GM12873 (cell line): Measurements from ENCODE around the gene RGS7.

Source experiments
- CTCF ChIP-seq: IDR thresholded peaks from 2 replicates; pipeline ENCODE4 v1.5.1; 2012; ENCODE audit warnings: low read depth, mild to moderate bottlenecking, moderate library complexity, low read length, control low read depth; ENCODE audit not compliant: insufficient read depth; ENCODE audit errors: missing control alignments

Gene RGS7

GRCh38 chr1:241311056-241311746, 45.8 kb downstream of the RGS7 start:
- no peak for TF ChIP-seq CTCF

DNA sequence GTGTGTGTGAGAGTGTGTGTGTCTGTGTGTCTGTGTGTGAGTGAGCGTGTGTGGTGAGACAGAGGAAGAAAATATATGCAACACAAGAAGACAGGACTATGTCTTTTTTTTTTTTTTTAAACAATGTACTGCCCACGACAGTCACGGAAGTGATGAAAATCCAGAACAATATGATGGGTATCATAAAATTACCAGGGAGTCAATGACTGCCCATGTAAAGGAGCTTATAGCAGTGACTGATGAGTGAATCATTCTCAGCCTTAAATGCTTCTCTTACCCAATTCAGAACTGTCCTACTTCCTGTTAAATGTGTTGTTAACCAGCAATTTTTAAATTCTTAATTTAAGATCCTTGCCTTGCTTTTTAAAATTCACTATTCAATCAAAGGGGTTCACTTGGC, 46.6 kb downstream of the RGS7 start:
- TF ChIP-seq CTCF = no peak

- TF ChIP-seq CTCF = no peak
Observed at GRCh38 chr1:241309651-241310050, 47.4 kb downstream of the RGS7 start.

GRCh38 chr1:241308471-241308870, 48.5 kb downstream of the RGS7 start:
- TF ChIP-seq CTCF = no peak

DNA sequence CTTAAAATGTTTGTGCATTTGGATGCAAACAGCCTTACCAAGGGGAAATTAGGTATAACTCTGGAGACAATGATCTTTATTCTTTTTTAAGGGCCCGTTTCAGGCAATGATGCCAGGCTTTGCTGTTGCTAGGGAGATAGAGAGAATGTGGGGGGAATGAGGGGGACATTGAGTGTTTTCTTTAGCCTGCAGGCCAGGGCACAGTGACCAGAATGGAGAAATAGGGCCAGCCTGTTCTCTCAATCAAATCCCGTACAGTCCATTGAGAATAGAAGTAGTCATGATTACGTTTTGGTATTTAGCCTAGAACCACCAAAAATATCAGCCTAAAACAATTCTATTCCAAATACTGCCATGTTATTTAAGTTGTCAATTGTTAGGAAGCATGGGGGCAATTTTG, 49.0 kb downstream of the RGS7 start:
- TF ChIP-seq CTCF = no peak

DNA sequence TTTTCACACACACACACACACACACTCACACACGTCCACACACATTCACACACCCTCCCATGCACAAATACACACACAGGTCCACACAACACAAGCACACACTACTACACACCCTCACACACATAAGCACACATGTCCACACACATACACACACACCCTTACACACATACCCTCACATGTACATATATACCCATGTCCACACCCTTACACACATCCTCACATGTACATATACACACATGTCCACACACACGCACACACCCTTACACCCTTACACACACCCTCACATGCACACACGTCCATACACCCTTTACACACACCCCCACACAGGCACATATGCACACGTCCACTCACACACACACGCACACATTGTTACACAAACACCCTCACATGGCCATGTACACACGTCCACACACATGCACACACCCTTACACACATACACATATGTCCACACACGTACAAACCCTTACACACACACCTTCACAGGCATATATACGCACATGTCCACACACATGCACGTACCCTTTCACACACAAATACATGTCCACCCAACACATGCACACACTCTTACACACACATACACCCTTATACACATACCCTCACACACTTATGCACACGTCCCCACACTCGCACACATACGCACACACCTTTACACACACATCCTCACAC, 50.7 kb downstream of the RGS7 start:
- TF ChIP-seq CTCF = no peak

- TF ChIP-seq CTCF = no peak
Observed at GRCh38 chr1:241299347-241299746, 57.7 kb downstream of the RGS7 start.
